HK-2 (cell line): ENCODE measurements around the gene MAP4K2.

ENCODE experiments used
- DNase-seq: peaks from one replicate; pipeline ENCODE4 v3.0.0-alpha.2; 2018; ENCODE audit not compliant: unreplicated experiment

MAP4K2 gene

GRCh38 chr11:64754124-64754918, 48.7 kb downstream of the MAP4K2 start:
- no peak for DNase-seq

DNA sequence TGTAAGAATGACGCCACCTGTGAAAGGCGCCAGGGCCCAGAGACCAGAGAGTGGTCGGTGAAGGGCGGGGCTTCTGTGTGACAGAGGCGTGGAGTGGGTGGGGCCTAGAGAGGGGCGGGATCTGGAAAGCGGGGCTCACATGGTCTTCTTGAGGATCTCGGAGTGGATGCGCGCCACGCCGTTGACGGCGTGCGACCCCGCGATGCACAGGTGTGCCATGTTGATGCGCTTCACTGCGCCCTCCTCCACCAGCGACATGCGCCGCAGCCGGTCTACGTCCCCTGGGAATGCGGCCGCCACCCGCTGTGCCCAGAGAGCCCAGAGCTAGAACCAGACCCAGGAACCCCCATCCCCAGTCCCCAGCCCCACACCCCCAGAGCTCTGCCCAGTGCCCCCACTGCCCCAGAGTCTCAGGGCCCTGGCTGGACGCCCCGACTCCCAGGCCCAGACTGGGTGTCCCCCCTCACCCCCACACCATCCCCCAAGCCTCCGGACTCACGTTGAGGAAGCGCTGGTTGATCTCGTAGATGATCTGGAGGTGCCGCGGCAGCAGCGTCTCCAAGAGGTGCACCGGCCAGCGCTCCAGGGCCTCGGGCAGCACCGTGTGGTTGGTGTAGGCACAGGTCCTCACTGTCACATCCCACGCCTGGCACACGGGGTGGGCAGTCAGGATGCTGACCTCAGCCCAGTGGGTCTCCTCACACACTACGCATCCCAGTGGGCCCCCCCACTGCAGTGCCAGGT, 49.5 kb downstream of the MAP4K2 start:
- no peak for DNase-seq

DNA sequence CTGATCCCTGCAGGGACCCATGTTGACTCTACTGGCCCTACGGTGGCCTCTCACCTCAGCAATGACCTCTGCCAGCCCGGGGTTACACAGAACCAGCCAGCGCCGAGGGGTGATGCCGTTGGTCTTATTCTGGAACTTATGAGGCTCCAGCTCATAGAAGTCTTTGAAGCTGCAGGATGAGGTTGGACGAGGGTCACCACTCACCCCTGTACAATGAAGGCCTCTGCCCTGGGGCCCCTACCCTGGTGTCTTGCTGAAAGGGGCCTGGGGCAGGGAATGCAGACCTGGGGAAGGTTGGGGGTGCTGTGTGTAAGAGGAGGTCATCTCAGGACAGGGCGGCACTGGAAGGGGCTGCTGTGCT, 50.0 kb downstream of the MAP4K2 start:
- DNase-seq, result no peak

GRCh38 chr11:64752175-64752970, 50.6 kb downstream of the MAP4K2 start:
- no peak for DNase-seq

GRCh38 chr11:64751580-64751979, 51.4 kb downstream of the MAP4K2 start:
- no peak for DNase-seq

DNA sequence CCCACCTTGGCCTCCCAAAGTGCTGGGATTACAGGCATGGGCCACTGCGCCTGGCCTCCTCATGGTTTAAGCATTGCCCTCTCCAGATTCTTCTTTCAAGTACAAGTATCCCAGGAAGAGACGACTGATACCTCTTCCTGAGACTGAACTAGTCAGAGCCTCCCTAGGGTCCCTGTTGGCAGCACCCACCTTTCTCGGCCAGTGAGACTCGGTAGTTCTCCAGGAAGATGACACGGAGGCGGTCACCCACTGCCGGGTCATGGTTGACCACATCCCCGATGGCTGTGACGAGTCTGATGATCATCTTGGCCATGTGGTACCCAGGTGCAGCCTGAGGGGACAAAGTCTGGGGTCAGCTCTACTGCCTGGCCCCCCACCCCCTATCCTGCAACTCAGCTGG, 51.9 kb downstream of the MAP4K2 start:
- DNase-seq, result no peak

GRCh38 chr11:64750361-64751054, 52.5 kb downstream of the MAP4K2 start:
- DNase-seq, result no peak

DNA sequence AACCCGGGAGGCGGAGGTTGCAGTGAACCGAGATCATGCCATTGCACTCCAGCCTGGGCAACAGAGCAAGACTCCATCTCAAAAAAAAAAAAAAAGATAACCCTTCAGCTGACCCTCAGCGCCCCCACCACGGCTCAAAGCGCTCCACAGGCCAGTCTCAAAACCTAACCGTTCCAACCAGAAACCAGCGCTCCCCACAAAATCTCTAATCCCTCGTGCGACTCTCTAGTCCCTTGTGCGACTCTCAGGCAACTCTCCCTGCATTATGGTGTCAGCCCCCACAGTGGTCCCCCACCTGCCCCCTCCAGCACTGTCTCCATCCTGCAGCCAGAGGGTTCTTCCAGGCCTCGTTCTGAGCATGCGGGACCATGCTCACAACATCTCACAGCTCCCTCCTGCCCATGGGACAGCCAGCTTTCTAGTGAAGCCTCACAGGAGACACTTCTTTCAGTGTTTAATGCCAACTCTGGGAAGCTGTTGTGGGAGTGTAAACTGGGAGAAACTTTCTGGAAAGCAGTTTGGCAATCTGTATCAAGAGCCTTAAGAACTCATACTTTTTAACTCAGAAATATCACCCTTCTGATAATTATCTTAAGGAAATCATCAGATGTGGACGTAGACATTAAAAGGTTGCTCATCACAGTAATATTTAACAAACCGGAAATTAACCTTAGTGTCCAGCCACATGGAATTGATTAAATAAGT, 54.9 kb downstream of the MAP4K2 start:
- no peak for DNase-seq

- no peak for DNase-seq
Observed at GRCh38 chr11:64746486-64746885, 56.5 kb downstream of the MAP4K2 start.

GRCh38 chr11:64745521-64746328, 57.3 kb downstream of the MAP4K2 start:
- DNase-seq, result no peak

GRCh38 chr11:64745189-64745520, 57.9 kb downstream of the MAP4K2 start:
- no peak for DNase-seq

GRCh38 chr11:64744544-64745188, 58.3 kb downstream of the MAP4K2 start:
- DNase-seq, result no peak

DNA sequence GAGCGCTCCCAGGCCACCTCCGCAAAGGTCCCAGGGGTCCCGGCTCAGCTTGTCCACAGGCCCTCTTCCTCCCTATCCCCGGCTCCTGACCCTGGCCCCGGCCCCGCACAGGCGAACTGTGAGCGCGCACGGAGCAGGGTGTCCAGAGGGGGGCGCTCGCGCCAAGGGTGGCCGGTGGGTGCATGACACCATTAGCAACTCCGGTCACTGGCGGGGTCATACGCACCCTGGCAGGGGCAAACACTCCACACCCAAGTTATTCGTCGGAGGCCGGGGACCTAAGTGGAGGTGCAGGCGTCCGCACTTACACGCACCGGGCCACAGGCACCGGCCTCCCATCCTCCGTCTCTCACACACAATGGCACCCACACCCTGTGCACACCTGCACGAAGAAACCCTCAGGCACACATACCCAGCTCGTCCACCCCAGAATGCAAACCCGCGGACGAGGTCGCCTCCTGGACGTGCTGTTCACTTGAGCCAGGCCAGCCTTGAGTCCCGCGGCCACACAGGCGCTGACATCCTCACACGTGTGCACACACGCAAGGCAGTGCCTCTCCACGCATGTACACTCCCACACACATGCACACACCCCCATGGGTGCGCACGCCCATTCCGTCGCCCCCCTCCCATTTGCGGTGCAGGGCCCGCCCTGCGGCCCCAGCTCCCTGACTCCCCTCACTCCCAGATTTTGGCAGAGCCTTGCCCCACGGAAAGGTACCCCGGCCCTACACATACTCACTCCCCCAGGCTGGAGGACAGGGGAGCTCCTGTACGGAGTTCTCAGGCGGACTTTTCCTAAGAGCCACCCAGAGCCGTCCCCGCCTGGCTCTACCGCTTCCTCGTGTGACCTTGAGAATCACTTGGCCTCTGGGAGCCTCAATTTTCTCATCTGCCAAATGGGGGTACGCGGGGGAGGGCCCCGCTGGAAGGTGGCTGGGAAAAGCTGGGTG, 59.1 kb downstream of the MAP4K2 start, which contains the start of gene RASGRP2:
TSS of gene RASGRP2 (minus strand) at position 552 of the 953 bp plus-strand sequence. CDS start 1,276 bp downstream, outside the sequence.
- DNase-seq, result peak; percentile 52

GRCh38 chr11:64742889-64743590, 60.0 kb downstream of the MAP4K2 start:
- DNase-seq, result peak; percentile 61

DNA sequence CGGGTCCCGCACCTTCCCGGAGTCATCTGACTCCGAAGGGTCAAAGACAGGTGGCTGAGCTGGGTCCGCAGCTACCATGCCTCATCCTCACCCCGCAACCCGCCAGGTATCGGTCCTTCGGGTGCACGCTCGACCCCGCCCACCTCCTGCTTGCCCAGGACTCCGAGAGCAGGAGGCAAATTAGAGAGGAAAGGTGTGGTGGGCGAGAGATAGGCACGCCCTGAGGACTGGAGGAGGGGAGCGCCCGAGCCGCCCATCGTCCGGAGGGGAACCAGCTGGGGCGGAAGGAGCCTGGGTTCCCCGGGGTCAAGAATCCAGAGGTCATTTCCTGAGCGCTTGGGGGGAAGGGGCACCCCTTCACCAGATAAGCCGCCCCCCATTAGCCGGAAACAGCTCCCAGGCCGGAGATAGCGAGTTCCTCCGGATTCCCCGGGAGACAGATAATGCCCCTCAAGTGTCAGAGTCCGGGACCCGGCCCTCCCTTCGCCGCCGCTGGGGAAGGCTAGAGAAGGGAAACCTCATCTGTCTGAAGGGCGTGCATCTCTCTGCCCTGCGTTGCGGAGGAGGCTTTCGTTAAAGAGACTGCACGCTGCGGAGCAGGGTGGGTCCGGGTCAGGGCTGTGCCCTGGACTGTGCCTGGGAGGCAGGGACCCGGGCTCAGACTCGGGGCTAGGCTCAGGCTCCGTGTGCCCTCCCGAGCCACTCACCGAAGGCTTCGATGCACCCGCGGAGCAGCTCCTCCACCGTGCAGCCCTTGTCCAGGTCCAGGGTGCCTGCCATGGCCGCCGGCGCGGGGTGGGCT, 60.7 kb downstream of the MAP4K2 start:
- no peak for DNase-seq

DNA sequence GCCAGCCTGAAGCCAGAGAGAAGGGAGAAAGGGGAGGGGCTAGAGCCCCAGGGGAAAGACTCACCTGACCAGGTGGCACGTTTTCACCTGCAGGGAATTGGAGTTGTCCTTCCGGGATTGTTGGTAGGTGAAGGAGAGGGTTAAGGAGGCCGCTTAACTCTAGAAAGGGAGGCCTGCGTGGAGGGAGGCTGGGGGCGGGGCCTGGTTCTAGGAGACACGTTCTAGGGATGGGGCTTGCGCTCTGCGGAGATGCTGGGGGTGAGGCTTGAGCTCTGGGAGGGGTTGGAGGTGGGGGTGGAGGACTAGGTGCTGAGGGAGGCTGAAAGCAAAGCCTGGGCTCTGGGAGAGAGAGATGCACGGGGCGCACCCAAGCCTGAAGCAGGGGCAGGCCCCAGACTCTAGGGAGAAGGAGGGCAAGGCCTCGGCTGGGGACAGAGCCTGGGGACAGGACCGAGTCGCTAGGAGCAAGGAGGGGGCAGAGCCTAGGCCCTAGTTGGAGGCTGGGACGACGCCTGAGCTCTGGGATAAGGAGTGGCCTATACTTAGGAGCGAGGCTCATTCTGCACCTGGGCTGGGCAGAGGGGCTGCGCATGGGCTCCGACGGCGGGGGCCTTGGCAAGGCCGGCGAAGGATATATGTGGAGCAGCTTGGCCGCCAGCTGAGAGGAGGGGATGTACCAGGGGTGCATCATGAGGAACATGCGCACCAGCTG, 61.5 kb downstream of the MAP4K2 start:
- no peak for DNase-seq

- DNase-seq, result no peak
Observed at GRCh38 chr11:64739871-64740270, 63.1 kb downstream of the MAP4K2 start.
